Sigmoid colon (tissue), 7 donors: Measurements from ENCODE around the gene MACC1. TPM values are rescaled to one million over a fixed set of nuclear protein-coding genes. Genes with fewer than 3 reads are reported as not detected.

Experiments used
- DNase-seq: peaks from one replicate; pipeline ENCODE4 v3.0.0-alpha.2; 2019
- H3K27ac ChIP-seq, 4 donors: fragments of 200-600 bp; sonication (generic); one replicate each; pipeline ENCODE4 v1.5.1; 2016 to 2019; ENCODE audit warnings: mild to moderate bottlenecking in 1 of 4
- H3K27me3 ChIP-seq, 3 donors: fragments of 200-600 bp; sonication (generic); one replicate each; pipeline ENCODE4 v1.5.1; 2019; ENCODE audit warnings: mild to moderate bottlenecking in 1 of 3
- H3K36me3 ChIP-seq, 4 donors: fragments of 200-600 bp; sonication (generic); one replicate each; pipeline ENCODE4 v1.5.1; 2016 to 2019
- H3K4me1 ChIP-seq, 4 donors: fragments of 200-600 bp; sonication (generic); one replicate each; pipeline ENCODE4 v1.5.1; 2017 to 2019
- H3K4me3 ChIP-seq, 4 donors: fragments of 200-600 bp; sonication (generic); one replicate each; pipeline ENCODE4 v1.5.1; 2017 to 2019; ENCODE audit warnings: mild to moderate bottlenecking in 2 of 4, moderate library complexity in 1 of 4
- H3K9me3 ChIP-seq, 4 donors: fragments of 200-600 bp in 3 of 4; sonication (generic) in 3 of 4; one replicate each; pipeline versions ENCODE4 v1.5.1 to v1.6.1; 2013 to 2019
- EP300 ChIP-seq, 4 donors: sonication (generic); formaldehyde crosslinking; IDR thresholded peaks; one replicate each; pipeline ENCODE4 v1.6.1; 2017; ENCODE audit warnings: antibody characterized with exemption in 4 of 4
- POLR2A ChIP-seq, 2 donors: fragments of 450-650 bp; IDR thresholded peaks; one replicate each; pipeline ENCODE4 v1.6.1; 2016; ENCODE audit warnings: antibody characterized with exemption in 2 of 2, mild to moderate bottlenecking in 2 of 2, moderate library complexity in 2 of 2
- POLR2AphosphoS5 ChIP-seq, 4 donors: sonication (generic); formaldehyde crosslinking; IDR thresholded peaks; one replicate each; pipeline ENCODE4 v1.6.1; 2017; ENCODE audit warnings: antibody characterized with exemption in 4 of 4
- WGBS, 2 donors: extraction: QIAGEN DNeasy Blood & Tissue Kit; methylation state at CpG; one replicate each; pipeline ENCODE4 v1.1.7; 2013; 5-methylcytosine and 5-hydroxymethylcytosine counted together
- intact Hi-C: fragments of 100-400 bp; cut with DNase I; formaldehyde crosslinking; loops from one replicate; pipeline ENCODE4 v1.15.1; 2023
- polyA plus RNA-seq, 3 donors: library from polyadenylated mRNA; stranded (reverse); fragments of 200-250 nt; gene quantifications; one replicate each; pipeline ENCODE4 v1.2.3, GENCODE V29; 2013
- total RNA-seq, 4 donors: library from RNA; depleted of rRNA; stranded (reverse); fragments of >200 nt; gene quantifications; one replicate each; pipeline ENCODE4 v1.1.0, GENCODE V29; 2016
- TF ChIP-seq, protein P1 (sequence below), 4 experiments: fragments of 450-650 bp in 3 of 4; fragments of 200-600 bp in 1 of 4; IDR thresholded peaks; one replicate each; pipeline ENCODE4 v1.5.1; 2016 to 2019; ENCODE audit warnings: antibody characterized with exemption in 4 of 4, mild to moderate bottlenecking in 3 of 4, moderate library complexity in 2 of 4
- donor health status: healthy with polysubstance abuse.
- donor health status: Bipolar disorder and iron deficiency.
- donor health status: healthy.

Gene MACC1
- under 1 TPM in 2 of 4 donors, not detected in 2; under 0.01 to 0.28 TPM for total RNA-seq
- polyA plus RNA-seq = 1 to 10 TPM in 2 of 3 donors, under 1 TPM in 1; 0.60 to 2.1 (median 1.4) TPM

DNA sequence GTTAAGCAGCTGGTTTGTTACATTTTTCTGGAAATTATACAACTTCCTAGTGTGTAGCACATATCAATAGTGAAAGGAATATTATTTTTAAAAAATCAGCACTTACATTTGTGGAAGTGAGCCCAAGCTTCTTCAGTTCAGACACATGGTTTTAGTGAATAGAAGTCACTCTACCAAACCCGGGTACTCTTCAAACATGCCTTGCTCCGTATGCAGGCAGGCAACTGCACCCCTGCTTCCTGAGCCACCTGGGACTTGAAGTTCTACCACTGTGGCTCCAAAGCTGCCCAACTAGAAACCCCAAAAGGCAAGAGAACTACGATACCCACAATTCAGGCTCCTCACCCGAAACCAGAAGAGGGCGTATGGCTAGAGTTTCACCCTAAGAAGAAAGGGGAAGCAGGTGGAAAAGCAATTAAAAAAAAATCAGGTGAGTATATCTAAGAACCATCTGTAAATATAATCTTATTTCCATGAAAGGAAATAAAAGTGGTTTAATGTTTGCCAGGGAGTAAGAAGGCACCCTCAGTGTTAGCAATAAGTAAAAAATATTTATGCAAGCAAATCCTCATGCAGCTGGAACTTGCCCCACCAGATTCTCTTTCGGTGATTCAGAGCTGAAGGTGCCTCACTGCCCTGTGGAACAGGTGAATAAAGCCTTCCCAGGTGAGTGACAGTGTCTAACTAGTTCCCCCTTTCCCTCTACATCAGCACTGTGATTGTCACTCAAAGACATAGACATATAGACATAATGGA lies at the start of gene MACC1:
Gene MACC1, minus strand, starts transcription at position 192 of the 756 bp plus-strand sequence. CDS start 55,522 bp downstream, outside the sequence.
- no peaks in the 10 kb centered on the region for H3K27me3 ChIP-seq
- intact Hi-C loops = no loop called here
- H3K36me3 ChIP-seq = no peaks in the 10 kb centered on the region
- H3K4me3 ChIP-seq = no peak within 1 kb of the TSS
- H3K4me1 ChIP-seq = peaks cover 0 to 5% (median 0%) of the 10 kb centered on the region in 4 donors
- WGBS, 2 donors = 6 to 23% methylated on average over 6 of the region's 6 CpGs
- TF ChIP-seq EP300 (IDR thresholded peaks at IDR 0.05) (no peak), POLR2AphosphoS5 (IDR thresholded peaks at IDR 0.05) (no peak), POLR2A (IDR thresholded peaks at IDR 0.05) (no peak)
- TF ChIP-seq, protein P1, sequence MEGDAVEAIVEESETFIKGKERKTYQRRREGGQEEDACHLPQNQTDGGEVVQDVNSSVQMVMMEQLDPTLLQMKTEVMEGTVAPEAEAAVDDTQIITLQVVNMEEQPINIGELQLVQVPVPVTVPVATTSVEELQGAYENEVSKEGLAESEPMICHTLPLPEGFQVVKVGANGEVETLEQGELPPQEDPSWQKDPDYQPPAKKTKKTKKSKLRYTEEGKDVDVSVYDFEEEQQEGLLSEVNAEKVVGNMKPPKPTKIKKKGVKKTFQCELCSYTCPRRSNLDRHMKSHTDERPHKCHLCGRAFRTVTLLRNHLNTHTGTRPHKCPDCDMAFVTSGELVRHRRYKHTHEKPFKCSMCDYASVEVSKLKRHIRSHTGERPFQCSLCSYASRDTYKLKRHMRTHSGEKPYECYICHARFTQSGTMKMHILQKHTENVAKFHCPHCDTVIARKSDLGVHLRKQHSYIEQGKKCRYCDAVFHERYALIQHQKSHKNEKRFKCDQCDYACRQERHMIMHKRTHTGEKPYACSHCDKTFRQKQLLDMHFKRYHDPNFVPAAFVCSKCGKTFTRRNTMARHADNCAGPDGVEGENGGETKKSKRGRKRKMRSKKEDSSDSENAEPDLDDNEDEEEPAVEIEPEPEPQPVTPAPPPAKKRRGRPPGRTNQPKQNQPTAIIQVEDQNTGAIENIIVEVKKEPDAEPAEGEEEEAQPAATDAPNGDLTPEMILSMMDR (IDR thresholded peaks at IDR 0.05) = peak in 1 of 4 experiments; percentile 19
- H3K27ac ChIP-seq = no peak within 1 kb of the TSS
- no peaks in the 10 kb centered on the region for H3K9me3 ChIP-seq
- no peak for DNase-seq

DNA sequence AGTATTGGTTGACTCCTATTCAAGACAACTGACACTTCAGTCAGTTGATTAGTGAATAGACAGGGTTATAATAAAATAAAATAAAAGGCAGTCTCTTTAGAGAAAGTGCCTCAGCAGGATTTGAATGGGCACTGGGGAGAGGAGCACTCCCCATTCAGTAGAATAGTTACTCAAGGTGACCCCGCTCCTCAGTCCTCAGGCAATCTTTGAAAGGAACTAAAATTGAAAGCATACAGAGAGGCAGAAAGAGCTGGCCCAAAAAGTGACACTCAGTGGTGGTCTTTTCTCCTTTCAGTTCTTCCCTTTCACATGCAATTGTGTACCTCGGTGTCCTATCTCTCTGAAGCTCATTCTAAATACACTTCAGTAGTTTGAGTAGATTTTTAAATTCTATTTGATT lies 47.4 kb upstream of the MACC1 start:
- no peaks in the 10 kb centered on the region for H3K36me3 ChIP-seq
- no peak overlapping the region for H3K4me3 ChIP-seq
- H3K9me3 ChIP-seq = no peaks in the 10 kb centered on the region
- peaks cover 0 to 2% (median 0%) of the 10 kb centered on the region in 4 donors for H3K4me1 ChIP-seq
- TF ChIP-seq EP300 (IDR thresholded peaks at IDR 0.05) (no peak), POLR2A (IDR thresholded peaks at IDR 0.05) (no peak), POLR2AphosphoS5 (IDR thresholded peaks at IDR 0.05) (no peak)
- TF ChIP-seq, protein P1 (IDR thresholded peaks at IDR 0.05) = no peak
- intact Hi-C loops = no loop called here
- DNase-seq = no peak
- no peaks in the 10 kb centered on the region for H3K27me3 ChIP-seq
- no peak overlapping the region for H3K27ac ChIP-seq
- 77 to 84% methylated on average over 2 of the region's 2 CpGs for WGBS, 2 donors

GRCh38 chr7:20260223-20260622 lies 43.0 kb upstream of the MACC1 start:
- intact Hi-C loops = no loop called here
- Histone ChIP-seq H3K36me3 (no peaks in the 10 kb centered on the region), H3K27ac (no peak overlapping the region), H3K27me3 (no peaks in the 10 kb centered on the region), H3K4me1 (no peaks in the 10 kb centered on the region), H3K4me3 (no peak overlapping the region), H3K9me3 (no peaks in the 10 kb centered on the region)
- DNase-seq = no peak
- no peak for TF ChIP-seq POLR2A (IDR thresholded peaks at IDR 0.05)
- 57 to 77% methylated on average over 1 of the region's 1 CpG for WGBS, 2 donors

DNA sequence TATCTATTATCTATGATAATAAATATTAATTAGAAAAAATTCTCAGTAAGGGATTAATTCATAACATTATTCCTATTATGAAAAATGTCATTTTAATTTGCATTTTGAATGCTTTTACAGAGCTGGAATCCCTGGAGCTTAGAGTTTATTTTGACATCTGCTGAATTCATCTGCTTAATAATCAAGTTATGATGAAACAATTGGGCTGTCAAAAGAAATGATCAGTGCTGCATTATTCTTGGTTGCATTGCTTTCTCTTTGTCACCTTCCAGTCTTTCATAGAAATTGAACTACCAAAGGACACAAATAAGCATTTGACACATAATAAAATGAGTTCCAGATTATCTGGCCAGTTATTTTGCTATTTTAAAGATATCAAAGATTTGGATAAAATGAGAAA lies 40.0 kb upstream of the MACC1 start:
- no peak for DNase-seq
- Histone ChIP-seq H3K36me3 (no peaks in the 10 kb centered on the region), H3K27me3 (no peaks in the 10 kb centered on the region), H3K9me3 (no peaks in the 10 kb centered on the region), H3K4me3 (no peak overlapping the region), H3K27ac (no peak overlapping the region), H3K4me1 (no peaks in the 10 kb centered on the region)
- intact Hi-C loops = no loop called here
- TF ChIP-seq, protein P1 (IDR thresholded peaks at IDR 0.05) = no peak
- TF ChIP-seq EP300 (IDR thresholded peaks at IDR 0.05) = no peak
- TF ChIP-seq POLR2AphosphoS5 (IDR thresholded peaks at IDR 0.05) = no peak

DNA sequence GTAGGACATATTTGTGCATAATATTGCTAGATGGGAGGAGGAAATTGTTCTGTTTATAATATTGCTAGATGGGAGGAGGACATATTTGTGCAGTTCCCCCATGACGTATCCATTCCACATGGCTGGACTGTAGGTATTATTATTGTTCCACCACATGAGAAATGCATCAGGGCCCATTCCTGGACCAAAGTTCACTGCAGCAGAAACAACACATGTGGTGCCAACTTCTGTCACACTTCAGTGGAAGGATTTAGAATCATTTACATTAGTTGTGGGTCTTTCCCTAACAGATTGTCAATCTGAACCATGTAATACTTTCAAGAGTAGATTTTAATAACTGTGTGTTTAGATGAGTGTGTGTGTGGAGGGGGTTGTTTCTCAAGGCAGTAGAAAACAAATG lies 32.7 kb upstream of the MACC1 start:
- intact Hi-C loops = no loop called here
- TF ChIP-seq EP300 (IDR thresholded peaks at IDR 0.05) (no peak), POLR2AphosphoS5 (IDR thresholded peaks at IDR 0.05) (no peak), POLR2A (IDR thresholded peaks at IDR 0.05) (no peak)
- TF ChIP-seq, protein P1 (IDR thresholded peaks at IDR 0.05) = no peak
- H3K4me3 ChIP-seq = no peak overlapping the region
- H3K36me3 ChIP-seq = no peaks in the 10 kb centered on the region
- WGBS, 2 donors = 84 to 93% methylated on average over 1 of the region's 1 CpG
- H3K9me3 ChIP-seq = no peaks in the 10 kb centered on the region
- DNase-seq = no peak
- H3K27me3 ChIP-seq = no peaks in the 10 kb centered on the region
- no peaks in the 10 kb centered on the region for H3K4me1 ChIP-seq
- H3K27ac ChIP-seq = no peak overlapping the region
